Gastrocnemius medialis (tissue), 4 donors: ENCODE measurements around the gene HSPBAP1. TPM values are rescaled to one million over a fixed set of nuclear protein-coding genes. Genes with fewer than 3 reads are reported as not detected.
"Not testable (repeated sequence)": the region's sequence is repeated elsewhere in the genome, so short reads cannot be mapped to it uniquely, and the experiment has no call there.

Source experiments
- ATAC-seq, 2 donors: fragments of 150-250 bp; one replicate each; pipeline ENCODE4 v1.9.1; 2016
- DNase-seq, 2 donors: peaks; one replicate each; pipeline ENCODE4 v3.0.0-alpha.2; 2019
- H3K27ac ChIP-seq, 4 donors: fragments of 200-600 bp; sonication (generic); 1 replicate in 1 of 4; 2 replicates in 3 of 4; pipeline ENCODE4 v1.5.1; 2016 to 2018; ENCODE audit warnings: mild to moderate bottlenecking in 2 of 4, moderate library complexity in 1 of 4
- H3K27me3 ChIP-seq, 3 donors: fragments of 200-600 bp; sonication (generic) in 2 of 3; 1 replicate in 1 of 3; 2 replicates in 2 of 3; pipeline versions ENCODE4 v1.5.1 to v1.6.0; 2016 to 2019; ENCODE audit warnings: mild to moderate bottlenecking in 1 of 3, moderate library complexity in 1 of 3
- H3K36me3 ChIP-seq, 2 donors: fragments of 200-600 bp; sonication (generic) in 1 of 2; one replicate each; pipeline ENCODE4 v1.5.1; 2017 to 2018
- H3K4me1 ChIP-seq, 2 donors: fragments of 200-600 bp; sonication (generic) in 1 of 2; one replicate each; pipeline ENCODE4 v1.5.1; 2016 to 2017; ENCODE audit warnings: mild to moderate bottlenecking in 2 of 2
- H3K4me3 ChIP-seq, 4 donors: fragments of 200-600 bp; sonication (generic) in 3 of 4; 1 replicate in 1 of 4; 2 replicates in 3 of 4; pipeline ENCODE4 v1.5.1; 2016 to 2019; ENCODE audit warnings: mild to moderate bottlenecking in 2 of 4
- H3K9me3 ChIP-seq, 3 donors: fragments of 200-600 bp; sonication (generic) in 2 of 3; 1 replicate in 1 of 3; 2 replicates in 2 of 3; pipeline ENCODE4 v1.5.1; 2016 to 2019
- CTCF ChIP-seq, 5 experiments: fragments of 450-650 bp in 3 of 5; fragments of 200-600 bp in 2 of 5; sonication (generic) in 2 of 5; IDR thresholded peaks in 4 of 5; conservative IDR thresholded peaks in 1 of 5; 1 replicate in 4 of 5; 2 replicates in 1 of 5; pipeline ENCODE4 v1.5.1; 2016 to 2019; ENCODE audit warnings: antibody characterized with exemption in 5 of 5, mild to moderate bottlenecking in 3 of 5, moderate library complexity in 3 of 5
- POLR2A ChIP-seq, 2 donors: fragments of 450-650 bp; IDR thresholded peaks; one replicate each; pipeline ENCODE4 v1.6.1; 2017; ENCODE audit warnings: antibody characterized with exemption in 2 of 2, mild to moderate bottlenecking in 2 of 2, moderate library complexity in 2 of 2
- in situ Hi-C, 4 donors: fragments of 200-750 bp; cut with MboI; loops; one replicate each; pipeline versions ENCODE4 v1.15.0 to v1.8.0; 2017; ENCODE audit warnings: low sequenced_read_pairs in 4 of 4
- intact Hi-C: fragments of 100-400 bp; cut with DNase I; formaldehyde crosslinking; loops from one replicate; pipeline ENCODE4 v1.15.1; 2023; ENCODE audit warnings: low total_unique reads
- total RNA-seq, 4 donors: library from RNA; depleted of rRNA; stranded (reverse); fragments of >200 nt; gene quantifications; one replicate each; pipeline versions ENCODE4 v1.1.0 to v1.2.3, GENCODE V29; 2016

HSPBAP1 gene
- total RNA-seq, 4 donors from 2014 or later = 14.5 to 30.7 (median 17.0) TPM

GRCh38 chr3:122714273-122714672 lies 79.4 kb downstream of the HSPBAP1 start:
- Histone ChIP-seq H3K9me3 (no peaks in the 10 kb centered on the region), H3K4me1 (no peaks in the 10 kb centered on the region), H3K36me3 (peaks cover 0 to 26% of the 10 kb centered on the region in 2 donors), H3K27me3 (no peaks in the 10 kb centered on the region), H3K27ac (no peak overlapping the region), H3K4me3 (no peak overlapping the region)
- no peak for TF ChIP-seq CTCF (IDR thresholded peaks at IDR 0.05 in 4 of 5, conservative IDR thresholded peaks at IDR 0.05 in 1 of 5)
- TF ChIP-seq POLR2A (IDR thresholded peaks at IDR 0.05) = no peak
- intact Hi-C loops (no loop called here), in situ Hi-C loops (no loop called here)
- ATAC-seq = no peak
- DNase-seq = no peak

- DNase-seq, ATAC-seq, in situ Hi-C loops: not testable (repeated sequence)
These were observed 82.9 kb downstream of the HSPBAP1 start for GRCh38 chr3:122710616-122711251.

GRCh38 chr3:122705379-122705778 lies 88.3 kb downstream of the HSPBAP1 start:
- Histone ChIP-seq H3K4me3 (no peak overlapping the region), H3K27me3 (no peaks in the 10 kb centered on the region), H3K9me3 (no peaks in the 10 kb centered on the region), H3K36me3 (peaks cover 0 to 9% of the 10 kb centered on the region in 2 donors), H3K27ac (no peak overlapping the region), H3K4me1 (no peaks in the 10 kb centered on the region)
- intact Hi-C loops (no loop called here), in situ Hi-C loops (no loop called here)
- TF ChIP-seq POLR2A (IDR thresholded peaks at IDR 0.05) (no peak), CTCF (IDR thresholded peaks at IDR 0.05 in 4 of 5, conservative IDR thresholded peaks at IDR 0.05 in 1 of 5) (no peak)
- ATAC-seq (no peak), DNase-seq (no peak)

More at GRCh38 chr3:122710616-122711251, 82.9 kb downstream of the HSPBAP1 start:
- intact Hi-C loops, H3K4me1 ChIP-seq, H3K4me3 ChIP-seq, H3K27ac ChIP-seq, H3K27me3 ChIP-seq, H3K9me3 ChIP-seq: not testable (repeated sequence)
- peaks cover 0 to 21% of the 10 kb centered on the region in 2 donors for H3K36me3 ChIP-seq

GRCh38 chr3:122700193-122700592 lies 93.4 kb downstream of the HSPBAP1 start:
- no peak for ATAC-seq
- H3K27me3 ChIP-seq = no peaks in the 10 kb centered on the region
- peaks cover 0 to 10% of the 10 kb centered on the region in 2 donors for H3K36me3 ChIP-seq
- intact Hi-C loops = no loop called here
- DNase-seq = no peak
- in situ Hi-C loops = no loop called here
- TF ChIP-seq CTCF (IDR thresholded peaks at IDR 0.05 in 4 of 5, conservative IDR thresholded peaks at IDR 0.05 in 1 of 5) = no peak
- TF ChIP-seq POLR2A (IDR thresholded peaks at IDR 0.05) = no peak
- H3K9me3 ChIP-seq = no peaks in the 10 kb centered on the region
- H3K4me1 ChIP-seq = no peaks in the 10 kb centered on the region
- no peak overlapping the region for H3K27ac ChIP-seq
- no peak overlapping the region for H3K4me3 ChIP-seq

- TF ChIP-seq POLR2A (IDR thresholded peaks at IDR 0.05) = no peak
- no peak for TF ChIP-seq CTCF (IDR thresholded peaks at IDR 0.05 in 4 of 5, conservative IDR thresholded peaks at IDR 0.05 in 1 of 5)
- peaks cover 0 to 15% of the 10 kb centered on the region in 2 donors for H3K36me3 ChIP-seq
- intact Hi-C loops = no loop called here
These were observed 95.5 kb downstream of the HSPBAP1 start for GRCh38 chr3:122697952-122698620.

More at GRCh38 chr3:122697952-122698620, 95.5 kb downstream of the HSPBAP1 start:
- Histone ChIP-seq H3K4me3 (no peak overlapping the region), H3K9me3 (no peaks in the 10 kb centered on the region), H3K27me3 (no peaks in the 10 kb centered on the region), H3K27ac (no peak overlapping the region), H3K4me1 (no peaks in the 10 kb centered on the region)
- DNase-seq (no peak), ATAC-seq (no peak)
- in situ Hi-C loops = loop anchor here in 2 of 4 donors (25.0 kb wide), 2 partner anchors 136 to 1161 kb away; partner anchors contain the start of genes DTX3L (in 1 of the 2), PARP9 (in 1 of the 2) and POLQ (in 1 of the 2)
